ENCODE results near the gene WHRN.

The WHRN gene

GRCh38 chr9:114395768-114396167 lies 109.5 kb downstream of the WHRN start:
- no peak for DNase-seq

- DNase-seq: no peak
Observed at GRCh38 chr9:114395334-114395617, 110.0 kb downstream of the WHRN start.

GRCh38 chr9:114394523-114395333 lies 110.5 kb downstream of the WHRN start:
- DNase-seq: no peak

DNA sequence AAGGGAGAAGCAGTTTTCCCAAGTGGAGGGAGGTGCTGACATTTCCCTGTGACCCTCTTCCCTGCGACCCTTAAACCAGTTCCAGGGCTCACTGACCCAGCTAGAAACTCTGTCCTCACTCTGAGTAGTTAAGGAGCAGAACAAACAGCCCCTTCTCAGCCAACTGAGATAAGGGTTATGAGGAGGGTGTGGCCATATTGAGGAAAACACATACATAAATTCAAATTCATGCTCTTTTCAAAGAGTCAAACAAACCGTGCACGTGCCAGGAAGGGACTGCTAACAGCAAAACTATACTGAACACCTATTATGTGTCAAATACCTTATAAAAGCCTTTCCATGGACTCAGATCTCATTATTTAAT lies 112.5 kb downstream of the WHRN start:
- DNase-seq: no peak

DNA sequence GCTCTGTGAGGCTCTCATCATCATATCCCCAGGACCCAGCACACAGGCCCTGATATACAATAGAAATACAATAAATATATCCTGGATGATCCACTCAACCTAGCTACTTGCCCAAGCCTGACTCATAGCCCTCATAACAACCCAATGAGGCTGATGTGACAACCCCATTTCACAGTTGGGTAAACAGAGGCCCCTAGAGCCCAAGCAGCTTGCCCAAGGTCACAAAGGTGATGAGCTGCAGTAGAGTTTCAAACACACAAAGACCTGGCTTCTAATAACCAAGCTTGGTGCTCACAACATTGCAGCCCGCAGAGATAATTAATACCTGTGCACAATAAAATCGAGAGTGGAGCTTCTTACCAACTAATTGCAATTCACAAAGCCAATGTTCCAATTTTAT lies 114.3 kb downstream of the WHRN start:
- DNase-seq: no peak

- DNase-seq: no peak
Observed at GRCh38 chr9:114389612-114390368, 115.5 kb downstream of the WHRN start.

GRCh38 chr9:114388764-114389375 lies 116.4 kb downstream of the WHRN start:
- no peak for DNase-seq

GRCh38 chr9:114388357-114388682 lies 117.0 kb downstream of the WHRN start:
- no peak for DNase-seq

DNA sequence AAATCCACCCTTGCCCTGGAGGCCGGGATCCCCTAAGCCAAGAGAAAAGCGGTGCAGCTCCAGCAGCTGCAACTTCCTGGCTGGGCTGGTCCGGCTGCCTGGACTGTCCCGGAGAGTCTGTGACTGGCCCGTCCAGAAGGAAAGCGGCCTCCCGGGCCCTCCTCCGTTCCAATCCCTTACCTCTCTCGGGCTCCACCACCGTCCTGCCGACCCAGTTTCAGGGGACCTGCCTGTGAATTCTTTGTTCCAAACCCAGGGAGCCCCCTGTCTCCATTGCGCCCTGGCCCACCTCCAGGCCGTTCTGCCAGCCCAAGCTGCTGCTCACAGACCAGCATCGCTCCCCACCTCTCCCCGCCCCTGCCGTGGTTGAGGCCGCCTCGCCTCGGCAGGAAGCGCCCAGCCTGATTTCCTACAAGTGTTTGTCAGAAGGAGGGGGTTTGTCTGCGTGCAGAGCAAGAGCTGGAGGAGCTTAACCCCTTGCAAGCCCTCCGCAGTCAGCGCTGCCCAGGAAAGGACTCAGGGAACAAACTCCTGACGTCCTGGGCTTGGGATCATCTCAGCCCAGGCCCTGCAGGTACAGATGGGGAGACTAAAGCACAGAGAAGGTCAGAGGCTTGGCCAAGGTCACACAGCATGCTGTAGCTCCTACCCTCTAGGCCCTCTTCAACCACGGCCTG lies 117.5 kb downstream of the WHRN start, which contains the start of gene AKNA:
AKNA (minus strand) TSS at position 303 of the 677 bp plus-strand sequence. CDS start 6,649 bp downstream, outside the sequence.
- no peak for DNase-seq

- DNase-seq: no peak
Observed at GRCh38 chr9:114386886-114387679, 118.2 kb downstream of the WHRN start.

DNA sequence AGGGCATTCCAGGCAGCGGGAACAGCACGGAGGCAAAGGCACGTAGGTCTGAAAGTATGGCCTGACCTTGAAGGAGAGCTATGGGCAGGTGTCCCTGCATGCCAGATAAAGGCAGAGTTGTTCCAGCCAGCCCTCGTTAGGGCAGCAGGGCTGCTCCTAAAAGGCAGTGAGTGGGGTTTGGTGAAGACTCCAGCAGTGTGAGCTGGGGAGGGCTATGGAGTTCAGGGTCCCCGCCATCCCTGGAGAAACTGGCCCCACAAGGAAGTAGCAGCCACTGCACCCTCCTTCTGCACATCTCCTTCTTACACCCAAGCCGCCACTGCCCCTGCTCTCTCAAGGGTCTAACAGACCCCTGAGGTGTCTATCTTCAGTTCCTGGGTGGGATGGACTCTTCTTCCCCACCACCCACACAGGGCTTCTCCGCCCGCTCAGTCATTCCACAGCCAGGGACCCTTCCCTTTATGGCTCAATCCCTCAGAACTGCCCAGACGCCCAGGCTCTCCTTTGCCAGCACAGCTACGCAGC lies 118.8 kb downstream of the WHRN start:
- DNase-seq: no peak

DNA sequence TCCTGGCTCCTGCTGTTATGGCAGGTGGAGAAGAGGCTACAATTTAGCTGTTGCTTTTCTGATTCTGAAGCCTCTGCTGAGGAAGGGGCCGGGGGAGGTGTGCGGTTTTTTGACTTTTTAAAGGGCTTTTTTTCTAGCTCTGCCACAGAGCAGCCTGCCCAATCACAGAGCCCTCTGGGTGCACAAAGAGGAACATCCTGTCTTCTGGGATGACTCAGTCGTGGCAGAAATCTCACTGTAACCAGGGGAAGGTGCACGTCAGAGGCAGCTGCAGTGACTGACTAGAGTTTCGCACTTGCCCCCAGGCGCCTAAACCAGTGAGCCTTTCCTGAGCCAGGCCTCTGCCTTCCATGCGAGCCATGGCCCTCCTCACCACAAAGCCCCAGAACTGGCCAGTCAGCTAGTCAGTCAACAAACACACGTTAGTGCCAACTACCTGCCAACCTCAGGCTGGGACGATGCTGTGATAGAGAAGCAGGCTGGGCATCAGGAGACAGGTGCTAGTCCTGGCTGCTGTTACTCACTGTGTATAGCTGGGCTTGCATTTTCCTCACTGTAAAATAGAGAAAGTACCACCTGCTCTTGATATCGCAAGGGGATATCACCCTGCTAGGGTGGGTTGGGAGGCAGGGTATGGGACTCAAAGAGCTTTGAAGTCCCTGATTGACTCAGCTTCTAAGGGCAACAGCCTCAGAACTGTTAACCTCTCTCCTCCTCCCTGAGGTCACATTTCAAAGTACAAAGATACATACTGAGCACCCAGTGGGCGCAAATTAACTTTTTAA lies 119.7 kb downstream of the WHRN start:
- no peak for DNase-seq

DNA sequence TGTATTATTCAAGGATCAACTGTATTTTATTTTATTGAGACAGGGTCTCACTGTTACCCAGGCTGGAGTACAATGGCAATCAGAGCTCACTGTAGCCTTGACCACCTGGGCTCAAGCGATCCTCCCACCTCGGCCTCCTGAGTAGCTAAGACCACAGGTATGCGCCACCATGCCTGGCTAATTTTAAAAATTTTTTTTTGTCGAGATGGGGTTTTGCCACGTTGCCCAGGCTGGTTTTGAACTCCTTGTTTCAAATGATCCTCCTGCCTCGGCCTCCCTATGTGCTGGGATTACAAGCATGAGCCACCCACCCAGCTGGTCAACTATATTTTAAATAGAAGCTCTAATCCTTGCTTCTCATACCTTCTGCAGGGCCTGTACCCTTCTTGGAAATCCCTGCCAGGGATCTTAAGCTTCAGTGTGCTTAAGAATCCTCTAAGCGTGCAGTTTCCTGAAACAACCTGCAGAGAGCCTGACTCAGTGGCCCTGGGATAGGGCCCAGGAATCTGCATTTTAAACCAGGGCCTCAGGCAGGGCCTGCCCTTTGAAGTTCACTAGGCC lies 120.4 kb downstream of the WHRN start:
- DNase-seq: no peak

DNA sequence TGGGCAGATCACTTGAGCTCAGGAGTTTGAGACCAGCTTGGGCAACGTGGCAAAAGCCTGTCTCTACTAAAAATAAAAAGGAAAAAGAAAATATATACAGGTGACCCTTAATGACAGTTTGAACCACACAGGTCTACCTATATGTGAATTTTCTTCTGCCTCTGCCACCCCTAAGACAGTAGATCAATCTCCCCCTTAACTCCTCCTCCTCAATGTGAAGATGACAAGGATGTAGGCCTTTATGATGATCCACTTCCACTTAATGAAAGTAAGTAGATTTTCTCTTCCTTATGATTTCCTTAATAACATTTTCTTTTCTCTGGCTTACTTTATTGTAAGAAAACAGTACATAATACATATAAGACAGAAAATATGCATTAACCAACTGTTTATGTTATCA lies 120.9 kb downstream of the WHRN start:
- no peak for DNase-seq

GRCh38 chr9:114383521-114384231 lies 121.6 kb downstream of the WHRN start:
- no peak for DNase-seq

DNA sequence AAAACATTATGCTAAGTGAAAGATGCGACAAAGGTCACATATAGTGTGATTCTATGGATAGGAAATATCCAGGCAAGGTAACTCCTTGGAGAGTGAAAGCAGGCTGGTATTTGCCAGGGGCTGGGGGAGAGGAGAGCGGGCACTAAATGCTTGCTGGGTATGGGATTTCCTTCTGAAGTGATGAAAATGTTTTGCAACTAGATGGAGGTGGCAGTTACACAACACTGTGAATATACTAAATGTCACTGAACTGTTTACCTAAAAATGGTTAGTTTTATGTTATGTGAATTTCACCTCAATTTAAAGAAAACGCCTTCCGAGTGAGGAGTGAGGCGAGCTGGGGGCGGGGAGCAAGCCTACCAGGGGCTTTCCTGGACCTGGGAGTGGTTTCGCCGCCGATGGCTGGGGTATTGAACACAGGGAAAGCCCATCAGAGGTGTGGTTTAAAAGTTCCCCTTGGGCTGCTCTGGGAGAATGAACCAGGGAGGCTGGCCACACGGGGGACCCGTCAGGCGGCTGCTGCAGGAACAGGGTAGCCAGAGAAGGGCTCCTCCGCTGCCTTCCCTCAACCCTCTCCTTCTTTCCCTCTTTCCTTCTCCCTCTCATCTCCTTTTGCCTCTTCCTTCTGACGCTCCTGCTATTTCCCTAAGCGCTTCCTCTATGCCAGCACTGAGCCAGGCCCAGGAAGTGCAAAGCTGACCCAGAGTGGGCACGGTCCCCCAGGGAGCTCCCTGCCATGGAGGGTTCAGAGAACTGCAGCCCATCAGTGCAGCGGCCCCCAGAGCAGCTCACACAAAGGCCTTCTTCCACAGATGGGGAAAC lies 122.4 kb downstream of the WHRN start:
- DNase-seq: no peak

GRCh38 chr9:114378883-114379282 lies 126.4 kb downstream of the WHRN start:
- DNase-seq: no peak

- DNase-seq: no peak
Observed at GRCh38 chr9:114378016-114378415, 127.3 kb downstream of the WHRN start.

DNA sequence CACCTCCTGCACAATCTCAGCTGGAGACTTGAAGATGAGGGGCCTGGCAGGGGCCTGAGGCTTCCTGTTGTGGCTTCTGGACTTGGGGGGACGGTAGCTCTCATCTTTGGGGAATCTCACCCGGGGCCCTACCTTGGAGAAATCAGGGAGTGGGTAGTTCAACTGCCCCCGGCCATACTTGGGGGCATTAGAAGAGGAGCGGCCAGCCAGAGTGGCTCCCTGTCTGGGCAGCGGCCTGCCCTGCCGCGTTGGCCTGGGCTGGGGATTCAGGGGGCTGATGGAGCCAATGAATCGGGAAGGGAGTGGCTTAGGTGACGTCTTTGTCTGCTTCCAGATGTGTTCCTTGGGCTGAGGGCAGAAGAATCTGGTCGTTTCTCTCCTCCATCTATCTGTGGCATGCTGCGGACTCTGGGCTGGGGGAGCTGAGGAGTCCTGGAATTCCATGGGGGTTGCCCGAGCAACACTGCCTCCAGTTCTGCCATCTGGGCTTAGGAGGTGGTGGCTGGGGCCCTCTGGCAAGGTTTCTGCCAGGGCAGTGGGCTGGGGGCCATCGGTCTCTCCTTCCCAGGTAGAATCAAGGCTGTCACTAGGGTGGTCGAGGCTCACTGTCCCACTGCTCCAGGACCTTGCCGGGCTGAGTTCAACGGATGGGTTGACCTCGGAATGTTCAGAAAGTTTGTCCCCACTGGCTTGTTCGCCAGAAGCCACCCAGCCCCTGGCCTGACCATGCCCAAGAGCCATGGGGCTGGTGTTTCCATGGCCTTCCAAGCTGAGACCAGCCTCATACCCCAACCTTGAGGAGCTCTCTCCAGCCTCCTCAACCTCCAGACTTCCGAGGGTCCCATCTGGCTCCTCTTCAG lies 128.5 kb downstream of the WHRN start:
- DNase-seq: no peak
